Tracheal epithelial cell (primary cell): Measurements from ENCODE around the gene GOLGA8S. TPM values are rescaled to one million over a fixed set of nuclear protein-coding genes. Genes with fewer than 3 reads are reported as not detected.

Experiments
- total RNA-seq: library from RNA; depleted of rRNA; stranded (reverse); fragments of >200 nt; gene quantifications from 2 replicates; pipeline ENCODE4 v1.2.1, GENCODE V29; 2014

Gene GOLGA8S, protein sequence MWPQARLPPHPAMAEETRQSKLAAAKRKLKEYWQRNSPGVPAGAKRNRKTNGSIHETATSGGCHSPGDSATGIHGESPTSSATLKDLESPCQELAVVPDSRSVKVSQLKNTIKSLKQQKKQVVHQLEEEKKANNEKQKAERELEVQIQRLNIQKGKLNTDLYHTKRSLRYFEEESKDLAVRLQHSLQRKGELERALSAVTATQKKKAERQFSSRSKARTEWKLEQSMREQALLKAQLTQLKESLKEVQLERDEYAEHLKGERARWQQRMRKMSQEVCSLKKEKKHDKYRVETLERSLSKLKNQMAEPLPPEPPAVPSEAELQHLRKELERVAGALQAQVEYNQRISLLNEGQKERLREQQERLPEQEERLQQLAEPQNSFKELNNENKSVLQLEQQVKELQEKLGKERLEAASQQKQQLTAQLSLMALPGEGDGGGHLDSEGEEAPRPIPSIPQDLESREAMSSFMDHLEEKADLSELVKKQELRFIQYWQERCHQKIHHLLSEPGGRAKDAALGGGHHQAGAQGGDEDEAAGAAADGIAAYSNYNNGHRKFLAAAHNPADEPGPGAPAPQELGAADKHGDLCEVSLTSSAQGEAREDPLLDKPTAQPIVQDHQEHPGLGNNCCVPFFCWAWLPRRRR
- total RNA-seq, result not detected in 2 replicates

DNA sequence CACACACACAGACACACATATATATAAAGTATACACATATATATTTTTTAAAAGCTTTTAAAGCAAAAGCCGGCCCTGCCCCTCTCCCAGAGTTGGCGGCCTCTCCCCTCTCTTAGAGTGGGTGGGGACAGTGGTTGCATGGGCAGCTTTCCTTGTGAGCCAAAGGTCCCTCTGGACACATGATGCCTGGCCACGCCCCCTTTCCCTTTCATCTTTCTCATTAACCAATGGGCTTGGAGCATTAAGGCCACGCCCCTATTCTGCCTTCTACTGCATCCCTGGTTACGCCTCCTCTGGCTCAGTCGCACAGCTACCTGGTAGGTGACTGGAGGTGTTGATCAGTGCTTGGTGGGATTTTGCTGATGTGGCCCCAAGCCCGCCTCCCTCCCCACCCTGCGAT lies at the start of gene GOLGA8S:
Gene GOLGA8S, plus strand, starts transcription at position 301 of the 400 bp plus-strand sequence. Its CDS starts 62 bp downstream, at position 363.

GRCh38 chr15:23334096-23334495 lies 20.5 kb upstream of the GOLGA8S start, which contains the start of gene GOLGA6L26:
Gene GOLGA6L26, minus strand, starts transcription at chr15:23334196. Its CDS starts 61 bp downstream, at chr15:23334135.

Other genes with a start within 250 kb of the GOLGA8S start
- gene GOLGA6L1, start 217.9 kb upstream of the GOLGA8S start, total RNA-seq, result not detected in 2 replicates
- gene GOLGA6L26, start 20.6 kb upstream of the GOLGA8S start, total RNA-seq, result under 0.01 TPM in 1 of 2 replicates, not detected in the other
- gene GOLGA6L2, start 92.5 kb downstream of the GOLGA8S start, total RNA-seq, result not detected in 2 replicates
- 0.24 TPM in 1 of 2 replicates, not detected in the other for gene MKRN3, start 210.9 kb downstream of the GOLGA8S start, total RNA-seq